Measurements from ENCODE around the gene STAC3.

GRCh38 chr12:57258977-57259970 is 8.3 kb upstream of the STAC3 start:
- TF ChIP-seq CTCF (IDR thresholded peaks at IDR 0.05 in 2 of 3, conservative IDR thresholded peaks at IDR 0.05 in 1 of 3; ENCODE audit: borderline replicate concordance in 1 of 3, insufficient read depth in 1 of 3, low read depth in 2 of 3, low read length in 2 of 3), result no peak
- no peak for TF ChIP-seq EGR1 (IDR thresholded peaks at IDR 0.05; ENCODE audit: low read depth)
- no peak for TF ChIP-seq EZH2 (IDR thresholded peaks at IDR 0.05)
- no peak for TF ChIP-seq ZNF274 (IDR thresholded peaks at IDR 0.05; ENCODE audit: low read depth, low read length)
